HG03354 (cell line): Measurements from ENCODE around the gene COMMD3.
"Not testable (repeated sequence)": the region's sequence is repeated elsewhere in the genome, so short reads cannot be mapped to it uniquely, and the experiment has no call there.

ENCODE experiments used
- ATAC-seq: cut with Tn5 transposase; IDR thresholded peaks from one replicate; pipeline ENCODE4 v1.9.1; 2021; ENCODE audit warnings: mild to moderate bottlenecking; ENCODE audit not compliant: unreplicated experiment, poor library complexity, severe bottlenecking

Gene COMMD3

DNA sequence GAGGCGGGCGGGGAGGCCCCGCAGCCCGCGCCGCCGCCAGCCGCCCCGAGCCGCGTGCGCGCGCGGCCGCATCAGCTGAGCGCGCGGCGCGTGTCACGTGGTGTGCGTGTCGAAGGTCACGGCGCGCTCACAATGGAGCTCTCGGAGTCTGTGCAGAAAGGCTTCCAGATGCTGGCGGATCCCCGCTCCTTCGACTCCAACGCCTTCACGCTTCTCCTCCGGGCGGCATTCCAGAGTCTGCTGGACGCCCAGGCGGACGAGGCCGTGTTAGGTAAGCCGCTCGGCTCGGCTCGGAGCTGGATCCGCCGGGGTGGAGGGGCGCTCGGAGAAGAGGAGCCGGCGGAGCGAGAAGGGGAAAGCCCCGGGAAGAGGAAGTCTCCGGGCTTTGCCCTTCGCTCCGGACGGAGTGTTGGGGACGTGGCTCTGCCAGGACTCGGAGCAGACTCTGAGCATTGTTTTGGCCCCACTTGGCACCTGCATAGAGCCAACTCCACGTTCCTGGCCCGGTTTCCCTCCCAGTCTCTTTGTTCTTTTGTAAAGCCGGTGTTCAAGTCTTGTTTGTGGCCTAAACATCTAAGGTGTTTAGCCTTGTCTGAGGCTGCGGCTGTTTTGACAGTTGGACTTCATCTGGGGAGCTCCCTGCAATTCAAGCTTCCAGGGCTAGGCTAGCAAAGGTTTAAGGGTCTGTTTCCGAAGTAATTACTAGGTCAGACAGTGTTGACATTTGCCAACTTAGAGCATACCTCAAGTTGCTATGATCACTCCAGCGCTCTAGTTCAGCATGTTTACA is at the start of gene COMMD3:
Gene COMMD3, plus strand, starts transcription at position 103 of the 790 bp plus-strand sequence. Its CDS starts 30 bp downstream, at position 133.
- ATAC-seq = peak; percentile 60

DNA sequence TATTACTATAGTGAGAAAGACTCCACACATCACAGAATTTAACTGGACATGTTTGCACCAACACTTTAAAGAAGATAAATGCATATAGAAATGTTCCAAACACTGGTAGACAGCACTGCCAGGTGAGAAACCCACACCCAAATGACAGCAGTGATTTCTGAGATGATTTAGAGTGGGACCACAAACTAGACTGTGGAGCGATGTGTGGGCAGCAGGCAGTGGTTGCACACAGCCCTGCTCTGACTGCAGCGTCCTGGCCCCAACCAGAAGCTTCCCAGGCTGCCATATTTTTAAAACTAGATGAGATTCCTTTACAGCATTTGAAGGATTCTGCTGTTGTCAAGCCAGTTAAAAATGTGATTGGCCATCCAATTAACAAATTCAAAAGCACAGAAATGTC is 47.7 kb upstream of the COMMD3 start:
- ATAC-seq = no peak

DNA sequence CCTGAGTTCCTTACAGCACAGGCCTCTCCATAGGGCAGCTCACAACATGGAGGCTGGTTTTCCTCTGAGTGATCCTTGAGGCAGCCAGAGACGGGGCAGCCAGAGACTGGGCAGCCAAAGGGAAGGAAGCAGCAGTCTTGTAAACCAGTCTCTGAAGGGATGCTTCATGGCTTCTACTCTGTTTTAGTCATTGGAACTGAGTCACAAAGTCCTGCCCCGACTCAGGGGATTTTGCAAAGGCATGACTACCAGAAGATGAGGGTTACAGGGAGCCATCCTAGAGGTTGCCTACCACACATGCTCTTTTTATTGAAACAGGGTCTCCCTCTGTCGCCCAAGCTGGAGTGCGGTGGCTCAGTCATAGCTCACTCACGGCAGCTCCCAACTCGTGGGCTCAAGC is 44.4 kb upstream of the COMMD3 start:
- no peak for ATAC-seq

DNA sequence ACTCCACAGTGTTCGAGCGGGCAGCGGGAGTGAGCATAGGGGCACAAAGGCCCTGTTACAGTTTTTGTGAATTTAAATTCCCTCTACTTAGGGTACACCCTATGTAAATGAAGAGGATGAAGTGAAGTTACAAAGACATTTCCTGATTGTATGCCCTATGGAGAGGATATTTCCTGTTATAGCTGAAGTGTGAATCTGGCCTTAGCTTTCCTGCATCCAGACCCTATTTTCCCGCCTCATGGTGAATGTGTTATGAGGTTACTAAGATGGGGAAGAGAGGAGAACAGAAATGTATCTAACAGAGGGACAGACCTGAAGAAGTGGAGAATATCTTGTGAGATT is 37.8 kb upstream of the COMMD3 start:
- ATAC-seq = no peak

DNA sequence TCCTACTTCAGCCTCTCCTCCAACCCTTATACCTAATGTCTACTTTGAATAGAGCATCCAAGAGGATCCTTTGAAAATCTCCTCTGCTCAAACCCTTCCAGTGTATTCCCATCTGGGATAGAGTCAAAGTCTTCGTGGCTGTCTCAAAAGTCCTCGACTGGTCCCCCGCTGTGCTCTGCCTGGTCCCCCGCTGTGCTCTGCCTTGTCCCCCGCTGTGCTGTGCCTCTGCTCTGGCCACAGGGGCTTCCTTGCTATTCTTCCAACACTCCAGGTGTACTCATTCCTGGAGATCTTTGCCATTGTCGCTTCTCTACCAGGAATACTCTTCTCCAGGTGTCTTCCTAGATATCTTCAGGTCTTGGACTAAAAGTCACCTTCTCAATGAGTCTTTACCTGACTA is 36.1 kb upstream of the COMMD3 start:
- no peak for ATAC-seq

DNA sequence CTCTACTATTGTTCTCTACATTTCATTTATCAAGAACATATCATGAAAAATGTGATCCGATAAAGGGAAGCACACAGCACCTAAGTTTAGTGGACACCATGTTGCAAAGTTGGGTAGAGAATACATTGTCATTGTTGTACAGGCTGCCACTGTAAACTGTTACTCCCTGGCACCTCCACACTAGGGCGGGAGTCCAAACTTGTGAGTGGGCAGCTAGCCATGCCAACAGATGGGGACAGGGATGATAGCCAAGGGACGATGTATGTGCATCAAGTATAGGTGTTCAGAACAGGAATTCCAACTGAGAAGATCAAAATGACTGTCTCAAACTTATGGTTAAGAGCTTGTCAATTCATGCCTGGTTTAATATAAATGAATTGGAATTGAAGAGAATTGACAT is 31.1 kb upstream of the COMMD3 start:
- ATAC-seq = no peak

DNA sequence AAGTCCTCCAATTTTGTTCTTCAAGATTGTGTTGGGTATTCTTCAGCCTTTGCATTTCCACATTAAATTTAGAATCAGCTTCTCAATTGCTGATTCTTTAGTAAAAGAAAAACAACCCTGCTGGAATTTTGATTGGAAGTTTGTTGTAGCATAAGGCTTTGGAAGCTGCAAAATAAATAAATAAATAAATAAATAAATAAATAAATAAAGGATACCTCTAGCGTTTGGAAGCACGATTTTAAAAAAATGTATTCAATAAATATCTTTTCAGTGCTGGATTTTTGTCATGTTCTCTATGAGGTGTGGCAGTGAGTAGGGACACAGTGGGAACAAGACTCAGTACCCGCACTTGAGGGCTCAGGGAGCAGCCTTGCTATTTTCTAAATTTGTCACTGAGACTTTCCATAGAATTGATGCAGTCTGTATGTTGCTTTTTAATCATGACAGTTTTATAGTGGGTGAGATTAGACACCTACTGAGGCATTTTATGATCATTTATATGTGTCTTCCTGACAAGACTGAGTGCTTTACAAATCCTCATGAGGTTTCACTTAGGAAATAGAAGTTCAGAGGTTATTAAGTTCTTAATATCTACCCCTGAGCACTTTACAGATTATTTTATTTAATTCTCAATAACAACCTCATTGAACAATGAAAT is 22.3 kb upstream of the COMMD3 start:
- no peak for ATAC-seq

DNA sequence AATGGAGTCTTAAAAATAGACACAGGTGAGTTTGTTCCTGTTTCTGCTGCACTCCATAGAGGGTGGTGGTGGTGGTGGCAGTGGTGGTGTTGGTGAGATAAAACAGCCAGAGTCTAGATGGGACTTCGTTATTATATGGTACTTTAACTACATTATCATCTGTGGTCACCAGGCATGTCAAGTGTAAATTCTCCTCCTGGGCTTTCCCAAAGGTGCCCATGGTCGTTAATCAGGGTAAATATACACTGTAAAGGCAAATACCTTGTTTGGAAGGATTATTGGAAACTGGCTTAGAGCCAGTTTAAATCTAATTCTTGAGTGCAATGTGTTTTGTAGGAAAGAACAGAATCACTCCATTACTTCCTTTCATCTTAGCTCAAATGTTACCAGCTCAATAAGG is 21.5 kb upstream of the COMMD3 start:
- ATAC-seq = no peak

DNA sequence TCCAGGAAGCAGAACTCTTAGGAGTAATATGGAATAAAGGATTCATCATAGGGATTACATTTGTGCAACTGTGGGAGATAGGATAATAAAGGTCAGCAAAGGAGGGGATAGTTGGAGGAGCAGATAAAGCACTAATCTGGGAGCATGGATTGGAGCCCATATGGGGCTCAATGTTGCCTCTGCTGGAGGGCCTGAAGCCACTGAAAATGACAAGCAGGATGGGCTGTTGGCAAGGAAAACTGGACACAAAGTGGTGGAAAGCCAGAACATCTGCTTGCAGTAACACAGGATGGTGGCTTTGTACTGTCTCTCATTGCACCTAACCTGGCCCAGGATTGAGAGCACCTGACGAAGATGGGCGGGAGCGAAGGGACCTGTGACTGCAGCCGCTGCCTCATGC is 15.0 kb upstream of the COMMD3 start:
- no peak for ATAC-seq

DNA sequence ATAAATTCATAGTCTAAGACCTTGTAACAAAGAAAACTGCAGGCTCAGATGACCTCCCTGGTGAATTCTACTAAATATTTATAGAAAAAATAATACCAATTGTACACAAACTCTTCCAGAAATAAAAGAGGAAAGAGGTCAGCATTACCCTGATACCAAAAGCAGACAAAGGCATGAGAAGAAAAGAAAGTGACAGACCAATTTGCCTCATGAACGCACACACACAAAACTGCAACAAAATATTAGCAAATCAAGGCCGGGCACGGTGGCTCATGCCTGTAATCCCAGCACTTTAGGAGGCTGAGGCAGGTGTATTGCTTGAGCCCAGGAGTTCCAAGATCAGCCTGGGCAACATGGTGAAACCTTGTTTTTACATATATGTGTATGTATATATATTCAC is 12.7 kb upstream of the COMMD3 start:
- no peak for ATAC-seq

DNA sequence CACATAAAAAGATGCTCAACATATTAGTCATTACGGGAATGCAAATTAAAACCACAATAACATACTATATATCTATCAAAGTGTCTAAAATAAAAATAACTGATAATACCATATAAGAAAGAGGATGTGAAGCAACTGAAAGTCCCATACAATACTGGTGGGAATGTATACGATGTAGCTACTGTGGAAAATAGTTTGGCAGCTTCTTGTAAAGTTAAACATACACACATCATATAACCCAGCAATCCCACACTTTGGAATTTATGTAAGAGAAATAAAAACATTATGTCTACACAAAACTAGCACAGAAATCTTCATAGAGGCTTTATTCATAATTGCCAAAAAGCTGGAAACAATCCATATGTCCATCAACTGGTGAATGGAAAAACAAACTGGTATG is 10.5 kb upstream of the COMMD3 start:
- no peak for ATAC-seq

DNA sequence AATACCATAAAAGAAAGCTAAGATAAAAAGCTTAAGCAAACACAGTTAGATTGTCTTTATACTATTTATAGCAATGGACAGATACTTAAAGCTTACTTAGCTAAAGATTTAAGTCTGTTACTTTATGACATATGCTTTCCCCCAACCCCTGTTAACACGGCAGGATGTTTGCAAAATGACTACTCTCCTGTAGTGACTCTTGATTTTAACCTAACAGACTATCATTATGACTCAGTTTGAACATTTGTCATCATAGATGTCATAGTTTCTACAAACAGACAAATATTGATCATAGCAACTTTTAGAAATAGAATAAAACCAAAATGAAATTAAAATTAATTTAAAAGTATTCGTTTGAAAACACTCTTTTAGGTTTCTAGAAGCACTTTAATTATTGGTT is 7.8 kb upstream of the COMMD3 start:
- ATAC-seq = peak; percentile 98

DNA sequence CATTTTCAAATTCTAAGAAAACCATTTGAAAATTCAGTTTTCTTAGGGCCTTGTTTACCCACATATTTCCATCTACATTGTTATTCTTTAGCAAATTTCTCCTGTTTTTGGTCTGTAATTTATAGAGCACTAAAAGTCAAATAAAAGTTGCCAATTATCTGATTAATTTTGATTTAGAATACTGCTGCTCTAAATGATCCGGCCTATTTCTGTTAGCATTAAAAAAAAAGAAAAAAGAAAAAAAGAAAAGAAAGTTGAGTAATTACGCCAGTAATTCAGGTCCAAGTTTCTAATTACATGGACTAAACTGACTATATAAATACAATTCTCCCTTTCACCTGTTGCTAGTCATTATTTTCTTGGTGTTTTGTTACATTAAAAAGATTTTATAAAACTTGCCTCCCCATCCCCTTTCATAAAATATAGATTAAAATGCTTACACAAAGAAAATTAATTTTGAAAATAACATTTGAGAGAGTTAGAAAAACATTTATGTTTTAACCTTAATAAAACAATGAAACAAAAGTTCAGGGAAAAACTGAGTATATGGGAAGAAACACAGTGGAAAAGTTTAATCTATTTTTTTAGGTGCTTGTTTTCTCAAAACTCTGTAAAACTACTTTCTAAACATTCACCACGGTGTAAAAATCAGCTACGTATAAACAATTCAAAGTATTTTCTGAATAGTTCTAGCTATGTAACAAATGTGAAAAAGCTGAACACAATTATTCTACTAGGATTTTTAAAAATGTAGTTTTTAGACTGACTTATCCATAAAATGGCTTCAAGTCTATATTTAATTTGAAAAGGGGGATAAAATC is 6.8 kb upstream of the COMMD3 start:
- no peak for ATAC-seq

DNA sequence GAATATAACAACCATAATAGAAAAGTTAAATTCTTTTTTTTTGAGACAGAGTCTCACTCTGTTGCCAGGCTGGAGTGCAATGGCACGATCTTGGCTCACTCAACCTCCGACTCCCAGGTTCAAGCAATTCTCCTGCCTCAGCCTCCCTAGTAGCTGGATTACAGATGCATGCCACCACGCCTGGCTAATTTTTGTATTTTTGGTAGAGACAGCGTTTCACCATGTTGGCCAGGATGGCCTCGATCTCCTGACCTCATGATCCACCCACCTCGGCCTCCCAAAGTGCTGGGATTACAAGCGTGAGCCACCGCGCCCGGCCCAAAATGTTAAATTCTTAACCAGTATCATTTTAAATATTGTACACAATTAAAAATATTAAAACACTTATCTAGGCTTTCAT is 6.2 kb upstream of the COMMD3 start:
- ATAC-seq = not testable (repeated sequence)

DNA sequence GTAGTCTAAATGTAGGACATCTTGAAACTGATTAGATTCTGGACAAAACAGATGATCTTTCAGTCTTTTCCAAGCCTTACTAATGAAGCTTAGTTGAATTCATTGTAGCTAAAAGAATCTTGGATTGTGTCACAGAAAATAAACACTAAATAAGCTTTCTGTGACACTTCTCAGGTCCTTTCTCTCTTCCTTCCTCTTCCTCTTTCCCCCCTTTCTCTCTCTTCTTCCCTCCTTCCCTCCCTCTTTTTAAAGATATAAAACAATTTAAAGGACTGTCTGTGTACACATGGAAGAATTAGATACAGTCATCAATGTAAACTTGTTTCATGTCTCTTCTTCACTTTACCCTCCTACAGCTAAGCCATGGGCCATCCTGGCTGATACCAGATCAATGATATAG is 5.3 kb upstream of the COMMD3 start:
- no peak for ATAC-seq

DNA sequence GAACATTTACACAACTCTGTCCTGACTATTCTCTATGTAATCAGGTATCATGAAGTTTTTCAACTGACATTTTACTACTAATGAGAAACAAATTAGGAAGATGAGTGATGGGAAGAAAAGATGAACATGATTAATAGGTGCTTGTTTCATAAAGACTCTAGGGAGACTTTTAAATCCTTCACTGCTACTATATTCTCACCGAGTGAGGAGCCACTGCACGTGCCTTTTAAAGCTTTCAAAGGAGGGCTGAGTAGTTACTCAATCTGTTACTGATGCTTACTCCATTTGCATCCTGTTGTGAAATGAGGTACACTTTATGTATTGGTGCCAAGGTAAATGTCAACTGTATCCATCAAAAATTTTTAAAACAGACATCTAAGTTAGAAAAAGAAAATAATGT is 1.3 kb upstream of the COMMD3 start:
- no peak for ATAC-seq

DNA sequence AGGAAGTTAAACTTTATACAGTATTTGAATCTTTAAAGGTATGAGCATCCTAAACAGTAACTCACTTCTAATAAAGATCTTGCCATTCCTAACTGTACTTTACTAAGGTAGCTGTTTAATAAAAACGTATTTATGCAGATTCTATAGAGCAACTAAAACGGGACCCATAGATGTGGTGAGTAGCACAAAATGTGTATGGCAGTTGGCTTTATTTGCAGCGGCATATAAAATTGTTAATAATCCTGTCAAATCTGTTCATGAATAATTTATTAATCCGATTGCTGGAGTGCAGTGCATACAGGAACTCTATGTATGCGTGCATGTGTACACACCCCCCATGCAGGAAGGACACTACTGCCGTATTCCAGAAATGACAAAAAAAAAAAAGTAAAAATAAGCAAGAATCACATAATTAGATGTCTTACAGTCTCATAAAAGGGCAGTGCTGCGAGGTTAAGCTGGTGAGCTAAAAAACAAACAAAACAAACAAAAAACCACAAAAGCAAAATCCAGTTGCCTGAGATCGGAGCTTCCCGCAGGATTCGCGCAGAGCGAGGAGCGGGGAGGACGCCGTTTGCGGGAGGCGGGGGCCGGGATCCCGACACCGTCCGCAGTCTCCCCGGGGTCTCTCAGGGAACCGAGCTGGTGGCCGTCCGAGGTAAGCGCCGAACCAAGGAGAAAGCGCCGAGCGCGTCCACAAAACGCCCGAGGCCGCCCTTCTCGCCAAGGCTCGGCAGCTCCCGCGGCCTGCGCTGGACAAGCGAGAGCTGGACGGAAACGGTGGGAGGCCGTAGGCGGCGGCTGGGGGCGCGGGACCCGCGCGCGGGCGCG is 518 bp upstream of the COMMD3 start:
- ATAC-seq = peak; percentile 35

DNA sequence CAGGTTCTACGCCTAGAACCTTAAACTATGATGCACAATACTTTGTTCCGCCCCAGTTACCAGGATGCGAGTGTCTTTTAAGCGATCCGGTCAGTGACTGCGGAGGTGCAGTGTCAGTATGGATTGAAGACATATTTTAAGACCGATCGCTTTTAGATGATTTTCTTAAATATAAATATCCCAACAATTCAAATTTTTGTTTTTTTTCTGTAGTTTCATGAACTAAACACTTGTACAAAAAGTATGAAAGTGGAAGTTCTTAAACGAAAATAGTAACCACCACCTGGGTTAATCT is 835 bp downstream of the COMMD3 start:
- peak; percentile 29 for ATAC-seq

DNA sequence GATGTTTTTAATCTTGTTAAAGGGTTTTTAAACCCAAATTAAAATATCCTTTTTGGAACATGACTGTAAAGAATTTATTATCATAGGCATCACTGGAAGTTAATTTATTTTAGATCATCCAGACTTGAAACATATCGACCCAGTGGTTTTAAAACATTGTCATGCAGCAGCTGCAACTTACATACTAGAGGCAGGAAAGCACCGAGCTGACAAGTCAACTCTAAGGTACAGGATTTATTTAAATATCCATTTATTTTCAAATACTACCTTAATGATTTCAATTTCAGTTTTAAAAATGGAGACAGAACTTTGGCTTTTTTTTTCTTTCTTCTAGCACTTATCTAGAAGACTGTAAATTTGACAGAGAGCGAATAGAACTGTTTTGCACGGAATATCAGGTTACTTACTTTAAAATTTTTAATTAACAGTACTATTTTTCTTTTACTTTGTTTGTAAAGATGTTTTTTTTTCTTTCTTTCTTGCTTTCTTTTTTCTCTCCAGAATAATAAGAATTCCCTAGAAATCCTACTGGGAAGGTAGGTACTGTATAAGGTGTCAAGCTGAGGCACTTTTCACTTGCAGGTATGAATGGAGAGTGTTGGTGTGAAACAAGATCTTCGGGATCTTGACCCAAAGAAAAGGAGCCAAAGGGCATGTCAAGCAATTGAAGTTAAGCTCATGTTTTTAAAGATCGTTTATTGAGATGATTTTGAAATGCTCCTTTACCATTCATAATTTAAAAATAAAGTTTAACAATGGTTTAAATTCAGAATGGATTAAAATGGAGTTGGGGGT is 1.8 kb downstream of the COMMD3 start:
- ATAC-seq = no peak
